ENCODE results near the gene SBNO2.
A peak's percentile ranks its signal among the peaks of the same experiment; 100 is the strongest.

Gene SBNO2

DNA sequence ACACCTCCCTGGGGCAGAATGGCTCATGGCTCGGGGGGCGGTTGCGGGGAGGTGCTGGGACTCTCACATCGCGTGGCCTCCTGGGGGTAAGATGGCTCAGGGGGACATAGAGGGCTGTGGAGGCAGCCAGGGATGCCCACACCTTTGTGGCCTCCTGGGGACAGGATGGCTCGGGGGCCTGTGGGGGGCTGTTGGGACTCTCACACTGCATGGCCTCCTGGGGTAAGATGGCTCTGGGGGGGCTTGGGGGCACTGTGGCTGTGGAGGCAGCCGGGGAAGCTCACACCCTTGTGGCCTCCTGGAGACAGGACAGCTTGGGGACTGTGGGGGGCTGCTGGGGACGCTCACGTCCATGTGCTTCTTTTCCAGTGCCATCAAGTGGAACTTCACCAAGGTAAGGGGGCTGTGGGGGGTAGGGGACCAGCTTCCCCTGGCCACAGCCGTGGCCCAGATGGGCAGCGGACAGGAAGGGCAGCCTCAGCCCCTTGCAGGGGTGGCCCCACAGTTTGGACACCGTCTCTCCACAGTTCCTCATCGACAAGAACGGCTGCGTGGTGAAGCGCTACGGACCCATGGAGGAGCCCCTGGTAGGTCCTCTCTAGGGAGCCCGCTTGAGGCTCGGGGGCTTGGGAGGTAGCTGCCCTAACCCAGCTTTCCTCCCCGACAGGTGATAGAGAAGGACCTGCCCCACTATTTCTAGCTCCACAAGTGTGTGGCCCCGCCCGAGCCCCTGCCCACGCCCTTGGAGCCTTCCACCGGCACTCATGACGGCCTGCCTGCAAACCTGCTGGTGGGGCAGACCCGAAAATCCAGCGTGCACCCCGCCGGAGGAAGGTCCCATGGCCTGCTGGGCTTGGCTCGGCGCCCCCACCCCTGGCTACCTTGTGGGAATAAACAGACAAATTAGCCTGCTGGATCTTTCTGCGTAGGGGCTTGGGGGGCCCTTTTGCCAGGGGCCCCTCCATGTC lies 67.9 kb downstream of the SBNO2 start:
- DNase-seq (ENCODE audit: low read depth), result no peak

- DNase-seq (ENCODE audit: low read depth), result no peak
These were observed 68.8 kb downstream of the SBNO2 start for GRCh38 chr19:1105008-1105872.

- peak; percentile 38 for DNase-seq (ENCODE audit: low read depth)
These were observed 69.6 kb downstream of the SBNO2 start for GRCh38 chr19:1104311-1105007.

DNA sequence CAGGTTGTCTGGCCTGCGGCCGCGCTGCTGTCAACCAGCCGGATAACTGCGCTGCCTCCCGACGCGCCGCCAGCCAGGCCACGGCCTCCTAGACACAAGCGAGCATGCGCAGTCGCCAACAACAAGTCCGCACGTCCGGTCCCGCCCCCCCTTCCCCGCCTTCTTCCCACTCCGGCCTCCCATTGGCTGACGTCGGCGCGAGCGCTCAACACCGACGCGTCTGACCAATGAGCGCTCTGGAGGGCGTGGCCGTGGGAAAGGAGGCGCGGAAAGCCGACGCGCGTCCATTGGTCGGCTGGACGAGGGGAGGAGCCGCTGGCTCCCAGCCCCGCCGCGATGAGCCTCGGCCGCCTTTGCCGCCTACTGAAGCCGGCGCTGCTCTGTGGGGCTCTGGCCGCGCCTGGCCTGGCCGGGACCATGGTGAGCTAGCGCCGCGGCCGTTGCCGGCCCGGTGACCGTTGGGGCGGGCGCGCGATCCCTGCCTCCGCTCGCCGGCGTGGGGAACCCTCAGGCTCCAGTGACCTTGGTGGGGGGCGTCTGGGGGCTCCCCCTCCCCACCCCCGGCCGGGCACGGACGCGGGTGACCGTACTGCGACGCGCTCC lies 70.3 kb downstream of the SBNO2 start, which contains the start of gene GPX4:
GPX4 (plus strand) TSS at position 287 of the 603 bp plus-strand sequence; CDS start at position 337, 50 bp downstream.
- peak; percentile 98 for DNase-seq (ENCODE audit: low read depth)

- no peak for DNase-seq (ENCODE audit: low read depth)
These were observed 70.8 kb downstream of the SBNO2 start for GRCh38 chr19:1103132-1103707.

DNA sequence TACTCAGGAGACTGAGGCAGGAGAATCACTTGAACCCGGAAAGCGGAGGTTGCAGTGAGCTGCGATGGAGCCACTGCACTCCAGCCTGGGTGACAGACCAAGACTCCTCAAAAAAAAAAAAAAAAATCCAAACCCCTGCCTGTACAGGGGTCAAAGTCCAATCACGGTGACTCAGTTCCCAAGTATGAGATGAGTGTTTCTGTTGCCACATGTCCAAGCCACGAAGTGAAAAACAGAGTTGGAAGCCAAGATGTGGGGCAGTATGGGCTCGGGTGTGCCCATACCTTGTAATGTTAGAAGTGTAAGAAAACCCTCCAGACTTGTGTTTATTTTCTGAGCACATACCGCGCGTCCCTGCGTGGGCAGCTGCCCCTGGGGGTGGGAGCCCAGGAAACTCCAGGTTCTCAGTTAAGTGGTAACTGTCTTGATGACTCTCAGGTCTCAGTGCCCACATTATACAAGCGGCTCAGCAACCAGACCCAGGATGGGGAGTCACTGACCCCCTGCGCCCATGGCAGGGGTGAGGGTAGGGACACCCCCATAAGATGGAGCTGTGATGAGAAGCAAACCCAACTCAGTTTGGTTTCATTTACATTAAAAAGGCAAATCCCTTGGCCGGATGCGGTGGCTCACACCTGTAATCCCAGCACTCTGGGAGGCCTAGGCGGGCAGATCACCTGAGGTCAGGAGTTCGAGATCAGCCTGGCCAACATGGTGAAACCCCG lies 71.5 kb downstream of the SBNO2 start:
- DNase-seq (ENCODE audit: low read depth), result peak; percentile 97

- DNase-seq (ENCODE audit: low read depth), result no peak
These were observed 72.8 kb downstream of the SBNO2 start for GRCh38 chr19:1101337-1101698.

DNA sequence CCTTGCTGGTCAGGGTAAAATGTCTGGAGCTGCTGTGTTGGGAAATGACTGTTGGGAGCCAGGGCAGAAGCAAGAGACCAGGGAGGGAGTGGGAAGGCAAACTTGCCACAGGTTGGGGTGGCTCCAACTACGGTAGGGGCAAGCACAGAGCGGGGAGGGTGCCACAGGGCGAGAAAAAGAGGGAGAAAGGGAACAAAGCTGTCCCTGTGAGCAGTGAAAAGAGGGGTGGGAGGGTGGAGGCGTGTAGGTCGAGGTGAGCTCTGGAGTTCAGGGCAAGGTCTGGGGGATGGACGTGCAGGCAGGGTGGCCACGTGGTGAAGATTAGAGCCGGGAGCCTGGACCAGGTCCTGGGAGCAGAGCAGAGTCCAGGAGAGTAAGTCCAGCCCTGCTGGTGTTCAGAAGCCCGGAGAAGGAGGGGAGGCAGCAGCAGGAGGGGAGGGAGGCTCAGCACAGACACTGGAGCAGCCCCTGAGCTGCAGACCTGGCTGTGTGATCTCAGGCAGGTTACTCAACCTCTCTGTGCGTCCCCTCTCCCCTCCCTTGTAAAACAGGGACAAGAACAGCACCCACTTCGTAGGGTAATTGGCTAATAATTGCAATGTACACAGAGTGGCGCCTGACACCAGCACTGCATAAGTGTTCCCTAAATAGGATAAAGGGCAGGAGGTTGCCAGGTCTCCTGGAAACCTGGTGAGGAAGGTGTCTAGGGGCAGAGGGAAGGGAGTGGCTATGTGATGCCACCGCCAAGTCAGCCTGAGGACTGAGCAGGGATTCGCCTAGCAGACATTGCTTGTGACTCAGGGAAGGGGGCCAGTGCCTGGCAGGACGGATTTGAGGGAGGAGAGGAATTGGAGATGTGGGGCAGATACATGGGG lies 75.7 kb downstream of the SBNO2 start:
- no peak for DNase-seq (ENCODE audit: low read depth)

GRCh38 chr19:1097810-1098176 lies 76.3 kb downstream of the SBNO2 start:
- DNase-seq (ENCODE audit: low read depth), result no peak

GRCh38 chr19:1094978-1095701 lies 78.9 kb downstream of the SBNO2 start, which contains the start of gene POLR2E:
TSS of gene POLR2E (minus strand) at chr19:1095375. CDS start at chr19:1095315, 60 bp downstream.
- DNase-seq (ENCODE audit: low read depth), result peak; percentile 96

DNA sequence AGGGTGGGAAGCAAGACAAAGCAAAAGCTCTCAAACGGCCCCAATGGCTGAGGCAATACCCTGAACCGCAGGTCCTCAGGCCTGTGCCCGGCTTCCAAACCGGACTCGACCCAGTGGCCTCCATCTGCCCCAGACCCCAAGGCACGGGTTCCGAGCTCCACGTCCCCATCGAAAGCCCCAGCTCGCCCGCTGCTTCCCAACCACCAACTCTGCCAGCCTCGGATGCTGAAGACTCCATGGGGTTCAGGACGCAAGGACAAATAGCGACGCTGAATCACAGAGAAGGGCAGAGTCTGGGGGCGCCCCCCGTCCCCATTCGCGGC lies 79.5 kb downstream of the SBNO2 start:
- DNase-seq (ENCODE audit: low read depth), result no peak

- no peak for DNase-seq (ENCODE audit: low read depth)
These were observed 80.1 kb downstream of the SBNO2 start for GRCh38 chr19:1093811-1094553.

GRCh38 chr19:1093330-1093729 lies 80.7 kb downstream of the SBNO2 start:
- no peak for DNase-seq (ENCODE audit: low read depth)

- DNase-seq (ENCODE audit: low read depth), result no peak
These were observed 82.4 kb downstream of the SBNO2 start for GRCh38 chr19:1091544-1092175.

DNA sequence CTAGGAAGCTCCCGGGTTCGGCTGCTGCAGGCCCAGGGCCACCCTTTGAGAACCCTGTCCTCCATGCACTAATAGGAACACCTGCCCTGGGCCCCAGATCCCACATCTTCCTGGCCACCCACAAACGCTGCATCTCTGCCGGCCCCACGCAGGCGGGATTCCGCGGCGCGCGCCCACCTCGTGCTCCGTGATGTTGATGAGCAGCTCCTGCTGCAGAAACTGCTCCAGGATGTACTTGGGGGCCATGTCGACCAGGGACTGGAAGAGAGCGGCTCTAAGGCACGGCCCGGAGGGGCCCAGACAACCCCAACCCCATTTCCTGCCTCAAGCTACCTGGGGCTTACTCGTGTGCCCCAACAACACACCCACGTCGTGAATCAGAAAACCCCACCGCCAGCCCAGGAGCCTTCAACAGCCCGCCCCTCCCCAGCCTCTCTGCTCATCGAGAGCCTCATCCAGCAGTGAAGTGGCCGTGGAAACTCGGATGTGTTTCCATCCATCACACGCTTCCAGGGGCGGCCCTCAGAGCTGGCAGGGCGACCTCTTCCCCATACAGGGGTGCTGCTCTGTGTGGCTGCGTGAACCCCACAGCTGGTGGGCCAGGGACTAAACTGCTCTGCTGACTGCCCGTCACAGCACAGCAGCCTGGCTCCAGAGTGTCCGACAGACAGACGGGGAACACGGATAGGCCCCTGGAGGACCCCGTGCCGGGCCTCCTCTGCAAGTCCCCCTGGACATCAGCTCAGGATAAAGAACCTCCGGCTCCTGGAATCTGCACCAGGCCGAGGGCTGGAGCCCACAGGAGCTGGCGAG lies 83.1 kb downstream of the SBNO2 start:
- no peak for DNase-seq (ENCODE audit: low read depth)

DNA sequence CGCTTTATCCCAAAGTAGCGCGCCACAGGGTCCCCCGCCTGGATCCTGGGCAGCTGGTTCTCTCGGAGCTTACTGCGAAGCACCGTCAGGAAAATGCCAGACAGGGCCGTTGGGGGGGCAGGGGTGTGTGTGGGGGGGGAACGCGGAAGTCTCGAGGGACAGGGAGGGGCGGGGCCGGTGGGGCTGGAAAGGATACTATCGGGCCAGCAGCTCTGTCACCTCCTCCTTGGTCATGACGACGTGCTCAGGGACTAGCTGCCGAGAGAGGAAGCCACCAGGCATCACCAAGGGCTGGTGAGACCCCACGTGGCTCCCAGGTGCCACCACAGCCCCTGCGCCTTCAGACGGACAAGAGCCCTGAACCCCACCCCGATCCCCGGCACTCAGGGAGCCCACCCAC lies 84.2 kb downstream of the SBNO2 start:
- DNase-seq (ENCODE audit: low read depth), result no peak

All from GM04504 (cell line).